Hematopoietic multipotent progenitor cell treated with erythropoietin and hydrocortisone succinate and interleukin-3 and kit ligand, for 17 days (in vitro differentiated cells): ENCODE data around the gene DLEC1.

Source experiments
- DNase-seq: peaks from one replicate; pipeline ENCODE4 v3.0.0-alpha.2; 2015; ENCODE audit warnings: low spot score

DLEC1 gene

DNA sequence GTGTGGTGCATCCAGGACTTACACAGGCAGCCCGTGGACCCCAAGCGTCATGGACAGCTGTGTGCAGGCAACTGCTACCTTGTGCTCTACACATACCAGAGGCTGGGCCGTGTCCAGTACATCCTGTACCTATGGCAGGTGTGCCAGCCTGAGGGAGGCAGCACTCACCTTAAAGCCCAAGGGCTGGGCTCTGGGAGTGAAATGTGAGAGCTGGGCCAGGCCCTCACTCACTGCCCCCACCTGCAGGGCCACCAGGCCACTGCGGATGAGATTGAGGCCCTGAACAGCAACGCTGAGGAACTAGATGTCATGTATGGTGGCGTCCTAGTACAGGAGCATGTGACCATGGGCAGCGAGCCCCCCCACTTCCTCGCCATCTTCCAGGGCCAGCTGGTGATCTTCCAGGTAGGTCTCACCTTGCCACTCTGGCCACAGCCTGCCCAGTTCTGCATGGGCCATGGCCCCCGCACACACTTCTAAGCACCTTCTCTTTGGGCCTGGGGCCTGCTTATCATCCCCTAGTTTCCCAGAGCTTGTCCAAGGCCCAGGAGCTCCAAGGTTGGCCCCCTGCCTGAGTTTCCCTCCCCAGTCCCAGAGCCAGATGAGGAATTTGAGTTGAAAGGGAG lies 37.4 kb upstream of the DLEC1 start:
- DNase-seq, result no peak

GRCh38 chr3:38002291-38002876 lies 36.6 kb upstream of the DLEC1 start:
- DNase-seq, result no peak

DNA sequence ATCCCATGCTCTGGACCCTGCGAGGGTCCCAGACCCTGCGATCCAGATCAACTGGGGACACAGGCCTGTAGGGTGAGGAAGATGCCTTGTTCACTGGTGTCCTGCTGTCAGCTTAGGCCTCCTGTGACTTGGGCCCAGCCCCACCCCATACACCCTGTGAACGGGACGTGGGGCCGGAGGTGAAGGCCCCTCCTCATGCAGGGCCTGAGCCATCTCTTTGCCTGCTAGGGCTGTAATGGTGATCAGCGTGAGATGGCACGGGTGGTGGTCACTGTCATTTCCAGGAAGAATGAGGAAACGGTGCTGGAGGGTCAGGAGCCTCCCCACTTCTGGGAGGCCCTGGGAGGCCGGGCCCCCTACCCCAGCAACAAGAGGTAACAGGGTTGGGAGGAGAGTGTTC lies 36.1 kb upstream of the DLEC1 start:
- no peak for DNase-seq

DNA sequence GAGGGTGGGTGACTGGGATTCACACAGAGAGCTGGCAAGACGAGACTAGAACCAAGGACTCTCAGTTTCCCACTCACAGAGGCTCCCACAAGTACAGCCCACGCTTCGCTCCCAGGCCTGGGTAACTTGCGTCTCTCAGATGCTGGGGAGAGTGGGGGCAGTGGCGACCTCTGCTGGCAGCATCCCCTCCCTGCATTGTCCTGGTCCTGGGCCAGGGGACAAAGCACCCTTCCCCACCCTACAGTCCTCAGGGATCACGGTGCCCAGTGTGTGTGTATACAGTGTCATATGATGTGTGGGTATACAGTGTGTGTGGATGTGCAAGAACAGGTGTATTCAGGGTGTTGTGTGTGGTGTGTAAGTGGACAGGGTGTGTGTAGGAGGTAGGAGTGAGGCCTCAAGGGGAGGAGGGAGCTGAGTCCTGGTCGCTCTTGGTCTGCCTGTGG lies 35.6 kb upstream of the DLEC1 start:
- peak; percentile 34 for DNase-seq

DNA sequence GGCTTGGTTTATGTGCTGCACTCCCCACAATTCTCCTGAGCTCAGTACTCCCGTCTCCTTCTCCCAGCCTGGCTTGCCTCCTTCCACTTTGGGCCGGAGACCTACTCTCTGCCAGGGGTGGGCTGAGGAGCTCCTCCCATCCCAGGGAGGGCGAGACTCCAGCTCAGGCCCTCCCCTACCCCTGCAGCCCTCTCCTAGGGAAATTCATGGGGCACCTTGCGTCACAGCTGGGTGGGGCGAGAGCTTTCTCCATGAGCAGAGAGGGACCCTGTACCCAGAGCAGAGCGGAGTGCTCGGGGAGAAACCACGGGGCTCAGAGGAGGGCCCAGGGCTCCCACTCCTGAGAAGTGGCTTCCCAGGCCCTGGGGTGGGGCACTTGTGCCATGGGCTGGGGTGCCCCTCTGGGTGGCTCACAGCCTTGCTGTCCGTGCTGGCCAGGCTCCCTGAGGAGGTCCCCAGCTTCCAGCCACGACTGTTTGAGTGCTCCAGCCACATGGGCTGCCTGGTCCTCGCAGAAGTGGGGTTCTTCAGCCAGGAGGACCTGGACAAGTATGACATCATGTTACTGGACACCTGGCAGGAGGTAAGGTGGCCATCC lies 35.1 kb upstream of the DLEC1 start:
- DNase-seq, result no peak

DNA sequence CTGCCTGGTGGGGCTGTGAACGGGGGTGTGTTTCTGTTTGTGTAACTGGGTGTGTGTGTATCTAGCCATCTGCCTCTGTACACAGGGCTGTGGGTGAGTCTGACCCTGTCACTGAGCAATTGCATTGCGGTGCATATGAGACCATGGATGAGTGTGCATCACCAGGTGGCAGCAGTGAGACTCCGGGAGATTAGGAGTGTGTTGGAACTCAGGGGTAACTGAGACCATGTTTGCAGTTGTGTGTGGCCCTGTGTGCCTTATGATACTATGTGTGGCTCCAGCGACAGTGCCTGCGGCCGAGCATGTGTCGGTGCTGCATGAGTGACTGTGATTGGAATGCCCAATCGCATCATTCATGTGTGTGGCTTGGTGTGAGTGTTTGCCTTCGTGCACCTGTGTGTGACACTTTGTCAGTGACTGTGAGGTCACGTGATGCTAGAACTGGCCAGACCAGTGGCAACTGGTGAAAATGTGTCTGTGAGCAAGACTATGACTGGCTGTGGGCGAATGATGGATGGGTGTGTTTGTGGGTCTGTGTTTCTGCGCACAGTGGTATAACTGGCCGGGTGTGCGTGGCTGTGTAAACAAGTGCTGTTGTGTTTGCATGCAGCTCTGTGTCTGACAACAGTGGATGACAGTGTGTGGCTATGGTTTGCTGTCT lies 34.5 kb upstream of the DLEC1 start:
- DNase-seq, result peak; percentile 48

DNA sequence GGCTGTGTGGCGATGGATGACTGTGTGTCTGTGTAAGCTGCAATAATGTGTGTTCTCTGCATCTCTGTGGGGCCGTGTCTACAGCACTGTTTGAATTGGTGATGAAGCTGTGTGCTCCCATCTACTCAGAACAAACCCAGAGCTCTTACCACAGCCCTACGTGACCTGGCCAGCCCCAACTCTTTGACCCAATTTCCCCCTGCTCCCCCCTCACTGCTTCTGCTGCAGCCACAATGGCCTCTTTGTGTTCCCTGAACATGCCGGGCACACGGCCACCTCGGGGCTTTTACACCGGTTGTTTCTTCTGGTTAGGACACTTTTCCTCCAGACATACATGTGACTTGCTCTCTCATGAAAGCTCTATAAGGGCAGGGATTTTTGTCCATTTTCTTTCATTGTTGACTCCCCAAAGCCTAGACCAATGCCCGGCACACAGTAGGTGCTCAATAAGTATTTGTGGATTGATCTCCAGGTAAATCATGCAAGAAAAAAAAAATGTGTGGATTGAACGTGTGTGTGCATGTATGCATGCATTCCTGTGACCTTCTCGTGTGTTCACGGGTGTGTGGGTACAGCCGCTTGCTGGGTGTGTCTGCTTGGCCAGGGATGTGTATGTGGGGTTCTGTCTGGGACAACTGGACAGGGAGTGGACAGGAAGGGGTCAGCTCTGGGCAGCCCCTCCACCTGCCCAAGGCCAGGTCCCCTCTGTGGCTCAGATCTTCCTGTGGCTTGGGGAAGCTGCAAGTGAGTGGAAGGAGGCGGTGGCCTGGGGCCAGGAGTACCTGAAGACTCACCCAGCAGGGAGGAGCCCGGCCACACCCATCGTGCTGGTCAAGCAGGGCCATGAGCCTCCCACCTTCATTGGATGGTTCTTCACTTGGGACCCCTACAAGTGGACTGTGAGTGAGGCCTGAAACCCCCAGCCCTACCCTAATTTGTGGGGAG lies 33.7 kb upstream of the DLEC1 start:
- DNase-seq, result no peak

- no peak for DNase-seq
These were observed 33.0 kb upstream of the DLEC1 start for GRCh38 chr3:38006031-38006430.

DNA sequence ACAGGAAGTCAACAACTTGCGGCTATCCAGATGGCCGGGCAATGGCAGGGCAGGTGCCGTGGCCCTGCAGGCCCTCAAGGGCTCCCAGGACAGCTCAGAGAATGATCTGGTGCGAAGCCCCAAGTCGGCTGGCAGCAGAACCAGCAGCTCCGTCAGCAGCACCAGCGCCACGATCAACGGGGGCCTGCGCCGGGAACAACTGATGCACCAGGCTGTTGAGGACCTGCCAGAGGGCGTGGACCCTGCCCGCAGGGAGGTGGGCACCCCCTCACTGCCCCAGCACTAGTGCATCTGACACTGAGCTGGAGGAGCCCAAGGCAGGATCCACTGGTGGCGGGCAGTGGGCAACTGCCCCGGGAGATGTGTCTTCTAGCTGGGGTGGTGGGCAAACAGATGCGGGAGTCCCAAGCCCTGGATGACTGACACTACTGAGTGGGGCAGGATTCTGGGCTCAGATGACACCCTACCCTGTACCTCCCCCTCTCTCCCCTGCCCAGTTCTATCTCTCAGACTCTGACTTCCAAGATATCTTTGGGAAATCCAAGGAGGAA lies 32.5 kb upstream of the DLEC1 start:
- DNase-seq, result no peak

DNA sequence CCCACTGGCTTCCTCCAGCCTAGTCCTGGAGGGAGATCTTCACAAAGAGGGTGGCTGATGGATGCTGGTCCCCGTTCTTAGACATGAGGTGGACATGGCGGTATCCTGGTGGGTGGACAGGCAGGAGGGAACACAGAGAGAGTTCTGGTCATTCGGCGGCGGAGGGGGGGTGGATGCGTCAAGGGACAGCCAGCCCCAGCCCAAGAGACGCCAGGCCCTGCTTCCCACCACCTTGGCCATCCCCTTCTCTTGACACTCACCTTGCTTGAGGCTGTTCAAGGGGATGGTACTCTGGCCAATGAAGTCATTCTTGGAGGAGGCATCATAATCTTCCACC lies 31.3 kb upstream of the DLEC1 start:
- DNase-seq, result no peak

GRCh38 chr3:38008191-38008701 lies 30.8 kb upstream of the DLEC1 start:
- DNase-seq, result no peak

DNA sequence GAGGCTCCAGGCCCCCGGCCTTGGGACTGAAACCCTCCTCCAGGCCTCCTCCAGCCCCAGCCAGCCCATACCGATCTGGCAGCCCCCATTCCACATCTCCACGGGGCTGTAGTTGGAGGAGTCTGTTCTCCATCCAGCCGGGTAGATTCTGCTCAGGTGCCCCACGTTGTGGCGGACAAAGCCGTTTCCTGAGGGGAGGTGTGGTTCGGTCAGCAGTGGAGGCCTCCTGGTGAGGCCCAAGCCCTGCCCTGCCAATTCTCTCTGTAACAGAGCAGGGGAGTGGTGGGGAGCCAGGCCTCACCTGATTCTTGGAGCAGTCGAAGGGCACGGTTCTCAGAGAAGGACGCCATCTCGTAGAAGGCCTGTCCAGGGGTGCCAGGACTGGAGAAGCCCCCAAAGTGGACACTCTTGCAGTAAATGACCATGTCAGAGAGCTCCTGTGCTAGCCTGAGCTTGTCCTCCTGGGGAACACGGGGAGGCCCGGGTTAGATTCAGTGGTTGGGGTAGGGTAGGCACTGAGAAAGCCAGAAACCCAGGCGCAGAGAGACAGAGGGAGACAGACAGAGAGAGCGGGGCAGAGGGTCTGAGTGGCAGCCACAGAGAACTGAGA lies 29.9 kb upstream of the DLEC1 start:
- DNase-seq, result no peak

DNA sequence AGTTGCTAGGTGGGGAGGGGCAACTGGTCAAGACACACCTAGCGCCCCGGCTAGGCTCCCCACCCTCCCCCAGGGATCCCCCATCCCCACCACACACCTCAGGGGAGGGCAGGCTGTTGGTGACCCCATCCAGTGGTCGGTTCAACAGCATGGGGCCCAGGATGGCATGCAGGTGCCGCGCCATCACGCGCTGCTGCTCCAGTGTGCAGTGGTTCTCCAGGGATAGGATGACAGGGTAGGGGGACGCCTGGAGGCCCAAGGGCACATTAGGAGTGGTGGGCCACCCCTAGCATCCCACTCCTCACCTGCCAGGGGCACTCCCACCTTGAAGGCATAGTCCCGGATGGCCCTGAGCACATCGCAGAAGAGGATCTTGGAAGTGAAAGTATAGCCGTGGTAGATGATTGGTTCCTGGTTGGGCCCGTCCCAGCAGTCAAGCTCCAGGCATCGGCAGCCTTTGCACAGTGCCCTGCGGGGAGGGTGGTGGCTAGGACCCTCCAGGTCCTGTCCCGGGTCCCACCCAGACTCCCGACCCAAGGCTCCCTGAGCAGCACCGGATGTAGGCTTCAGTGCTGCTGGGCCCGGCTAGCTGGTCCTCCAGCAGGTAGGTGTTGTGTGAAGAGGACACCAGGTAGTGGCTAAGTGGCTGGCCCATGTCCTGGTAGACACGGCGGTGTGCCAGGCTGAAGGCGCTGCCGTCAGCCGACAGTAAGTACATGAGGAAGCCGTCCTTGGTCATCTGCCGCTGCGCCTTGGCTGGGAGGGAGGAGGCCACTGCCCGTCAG lies 29.0 kb upstream of the DLEC1 start:
- no peak for DNase-seq

GRCh38 chr3:38011111-38011510 lies 27.9 kb upstream of the DLEC1 start:
- no peak for DNase-seq

- no peak for DNase-seq
These were observed 23.5 kb upstream of the DLEC1 start for GRCh38 chr3:38015485-38015884.

- DNase-seq, result no peak
These were observed 23.0 kb upstream of the DLEC1 start for GRCh38 chr3:38015984-38016383.

DNA sequence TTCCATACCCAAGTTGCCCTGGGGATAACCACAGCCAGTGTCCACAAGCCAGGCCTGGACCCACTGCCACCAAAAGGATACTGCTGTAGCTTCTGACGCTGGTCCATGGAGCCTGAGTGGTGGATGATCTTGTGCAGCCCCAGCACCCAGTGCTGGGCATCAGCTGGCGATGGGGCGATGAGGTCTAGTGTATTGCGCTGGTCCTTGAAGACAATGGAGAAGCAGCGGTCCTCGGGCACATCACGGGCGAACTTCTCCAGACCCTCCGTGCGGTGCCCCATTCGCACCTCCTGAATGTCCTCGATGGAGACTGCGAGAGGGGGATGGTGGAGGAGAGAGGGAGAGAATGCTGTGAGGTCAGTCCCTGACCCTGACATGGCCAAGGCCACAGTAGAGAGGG lies 22.6 kb upstream of the DLEC1 start:
- no peak for DNase-seq

DNA sequence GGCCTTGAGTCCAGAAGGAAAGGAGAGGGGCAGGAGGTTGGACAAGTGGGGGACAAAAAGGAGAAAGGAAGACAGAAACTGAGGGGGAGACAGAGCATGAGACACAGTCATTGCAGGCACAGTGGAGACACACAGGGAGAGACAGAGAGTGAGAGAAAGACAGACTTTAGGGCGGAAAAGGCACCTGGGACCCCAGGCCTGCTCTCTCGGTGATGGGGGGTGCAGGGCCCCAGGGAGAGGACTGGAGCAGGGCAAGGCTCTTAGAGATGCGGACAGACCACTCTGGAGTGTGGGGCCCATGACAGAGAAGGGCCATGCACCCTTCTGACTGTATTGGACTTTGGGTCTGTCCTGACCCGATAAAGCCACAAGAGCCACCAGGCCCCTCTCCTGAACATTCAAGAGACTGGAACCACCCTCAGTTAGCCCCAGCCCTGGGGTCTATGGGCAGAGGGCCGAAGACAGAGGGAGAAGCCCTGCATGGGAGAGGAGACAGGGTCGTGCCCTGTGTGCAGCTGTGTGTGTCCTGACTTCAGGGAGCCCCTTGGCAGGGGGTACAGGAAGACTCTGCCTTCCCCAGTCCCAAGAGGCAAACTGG lies 22.1 kb upstream of the DLEC1 start:
- DNase-seq, result no peak

GRCh38 chr3:38017445-38018295 lies 21.3 kb upstream of the DLEC1 start:
- no peak for DNase-seq
